ENCODE results near the gene WDFY4. TPM values are rescaled to one million over a fixed set of nuclear protein-coding genes. Genes with fewer than 3 reads are reported as not detected.

The WDFY4 gene
- total and polyA plus RNA-seq, 5 donors = 0.57 to 4.4 (median 2.4) TPM

GRCh38 chr10:48750991-48751390 is 66.3 kb downstream of the WDFY4 start:
- no peak overlapping the region for H3K27ac ChIP-seq (ENCODE audit: low read length)
- DNase-seq (no peak), ATAC-seq (no peak)
- H3K4me1 ChIP-seq (ENCODE audit: control insufficient read depth, insufficient read depth, low read length) = no peaks in the 10 kb centered on the region
- intact Hi-C loops (cut with DNase I) = no loop called here
- no peak overlapping the region for H3K4me3 ChIP-seq (ENCODE audit: low read length)
- H3K9me3 ChIP-seq (ENCODE audit: control insufficient read depth, low read length) = no peaks in the 10 kb centered on the region
- H3K27me3 ChIP-seq (ENCODE audit: control insufficient read depth, insufficient read depth) = no peaks in the 10 kb centered on the region
- 94% methylated on average over 5 of the region's 5 CpGs for WGBS

GRCh38 chr10:48751730-48752129 is 67.1 kb downstream of the WDFY4 start:
- intact Hi-C loops (cut with DNase I) = no loop called here
- DNase-seq (no peak), ATAC-seq (no peak)

GRCh38 chr10:48758411-48758810 is 73.7 kb downstream of the WDFY4 start:
- no peaks in the 10 kb centered on the region for H3K9me3 ChIP-seq (ENCODE audit: control insufficient read depth, low read length)
- no peak overlapping the region for H3K27ac ChIP-seq (ENCODE audit: low read length)
- H3K27me3 ChIP-seq (ENCODE audit: control insufficient read depth, insufficient read depth) = no peaks in the 10 kb centered on the region
- H3K4me1 ChIP-seq (ENCODE audit: control insufficient read depth, insufficient read depth, low read length) = peaks cover 3% of the 10 kb centered on the region
- ATAC-seq (no peak), DNase-seq (no peak)
- WGBS = 58% methylated on average over 3 of the region's 3 CpGs
- intact Hi-C loops (cut with DNase I) = no loop called here
- no peak overlapping the region for H3K4me3 ChIP-seq (ENCODE audit: low read length)

More at GRCh38 chr10:48751730-48752129, 67.1 kb downstream of the WDFY4 start:
- WGBS = 89% methylated on average over 5 of the region's 5 CpGs
- Histone ChIP-seq H3K27ac (ENCODE audit: low read length) (no peak overlapping the region), H3K4me3 (ENCODE audit: low read length) (no peak overlapping the region), H3K27me3 (ENCODE audit: control insufficient read depth, insufficient read depth) (no peaks in the 10 kb centered on the region), H3K9me3 (ENCODE audit: control insufficient read depth, low read length) (no peaks in the 10 kb centered on the region), H3K4me1 (ENCODE audit: control insufficient read depth, insufficient read depth, low read length) (no peaks in the 10 kb centered on the region)

GRCh38 chr10:48759113-48759901 is 74.6 kb downstream of the WDFY4 start:
- 88% methylated on average over 4 of the region's 4 CpGs for WGBS
- Histone ChIP-seq H3K27me3 (ENCODE audit: control insufficient read depth, insufficient read depth) (no peaks in the 10 kb centered on the region), H3K9me3 (ENCODE audit: control insufficient read depth, low read length) (no peaks in the 10 kb centered on the region), H3K4me3 (ENCODE audit: low read length) (no peak overlapping the region), H3K27ac (ENCODE audit: low read length) (no peak overlapping the region), H3K4me1 (ENCODE audit: control insufficient read depth, insufficient read depth, low read length) (peaks cover 3% of the 10 kb centered on the region)
- no peak for ATAC-seq
- intact Hi-C loops (cut with DNase I) = no loop called here
- DNase-seq = no peak

- Histone ChIP-seq H3K27me3 (ENCODE audit: control insufficient read depth, insufficient read depth) (no peaks in the 10 kb centered on the region), H3K4me3 (ENCODE audit: low read length) (no peak overlapping the region), H3K27ac (ENCODE audit: low read length) (no peak overlapping the region), H3K4me1 (ENCODE audit: control insufficient read depth, insufficient read depth, low read length) (peaks cover 3% of the 10 kb centered on the region), H3K9me3 (ENCODE audit: control insufficient read depth, low read length) (no peaks in the 10 kb centered on the region)
- DNase-seq (no peak), ATAC-seq (no peak)
- intact Hi-C loops (cut with DNase I) = no loop called here
- WGBS = 70% methylated on average over 5 of the region's 5 CpGs
Measured at GRCh38 chr10:48760983-48761382, 76.3 kb downstream of the WDFY4 start.

GRCh38 chr10:48762064-48763042 is 77.7 kb downstream of the WDFY4 start:
- Histone ChIP-seq H3K4me1 (ENCODE audit: control insufficient read depth, insufficient read depth, low read length) (peaks cover 3% of the 10 kb centered on the region), H3K27ac (ENCODE audit: low read length) (no peak overlapping the region), H3K9me3 (ENCODE audit: control insufficient read depth, low read length) (no peaks in the 10 kb centered on the region), H3K4me3 (ENCODE audit: low read length) (no peak overlapping the region), H3K27me3 (ENCODE audit: control insufficient read depth, insufficient read depth) (no peaks in the 10 kb centered on the region)
- DNase-seq (no peak), ATAC-seq (peak; percentile 41 to 74)
- intact Hi-C loops (cut with DNase I) = no loop called here
- WGBS = 76% methylated on average over 6 of the region's 6 CpGs

GRCh38 chr10:48763403-48763965 is 78.8 kb downstream of the WDFY4 start:
- no peaks in the 10 kb centered on the region for H3K9me3 ChIP-seq (ENCODE audit: control insufficient read depth, low read length)
- no peak for ATAC-seq
- no peak overlapping the region for H3K4me3 ChIP-seq (ENCODE audit: low read length)
- no peak overlapping the region for H3K27ac ChIP-seq (ENCODE audit: low read length)
- H3K27me3 ChIP-seq (ENCODE audit: control insufficient read depth, insufficient read depth) = no peaks in the 10 kb centered on the region
- WGBS = 89% methylated on average over 5 of the region's 5 CpGs
- peaks cover 3% of the 10 kb centered on the region for H3K4me1 ChIP-seq (ENCODE audit: control insufficient read depth, insufficient read depth, low read length)
- no peak for DNase-seq
- intact Hi-C loops (cut with DNase I) = no loop called here

- no peak for DNase-seq
- ATAC-seq = no peak
- no peak overlapping the region for H3K4me3 ChIP-seq (ENCODE audit: low read length)
- intact Hi-C loops (cut with DNase I) = no loop called here
- peaks cover 3% of the 10 kb centered on the region for H3K4me1 ChIP-seq (ENCODE audit: control insufficient read depth, insufficient read depth, low read length)
- no peaks in the 10 kb centered on the region for H3K27me3 ChIP-seq (ENCODE audit: control insufficient read depth, insufficient read depth)
- WGBS = 81% methylated on average over 4 of the region's 4 CpGs
- no peak overlapping the region for H3K27ac ChIP-seq (ENCODE audit: low read length)
- no peaks in the 10 kb centered on the region for H3K9me3 ChIP-seq (ENCODE audit: control insufficient read depth, low read length)
Measured at GRCh38 chr10:48764486-48764885, 79.8 kb downstream of the WDFY4 start.

GRCh38 chr10:48765039-48765438 is 80.4 kb downstream of the WDFY4 start:
- ATAC-seq = no peak
- intact Hi-C loops (cut with DNase I) = no loop called here
- Histone ChIP-seq H3K27me3 (ENCODE audit: control insufficient read depth, insufficient read depth) (no peaks in the 10 kb centered on the region), H3K9me3 (ENCODE audit: control insufficient read depth, low read length) (no peaks in the 10 kb centered on the region), H3K4me3 (ENCODE audit: low read length) (no peak overlapping the region), H3K4me1 (ENCODE audit: control insufficient read depth, insufficient read depth, low read length) (peaks cover 3% of the 10 kb centered on the region), H3K27ac (ENCODE audit: low read length) (no peak overlapping the region)
- WGBS = 80% methylated on average over 1 of the region's 1 CpG
- DNase-seq = no peak

GRCh38 chr10:48765527-48765926 is 80.9 kb downstream of the WDFY4 start:
- H3K27ac ChIP-seq (ENCODE audit: low read length) = no peak overlapping the region
- no peak for DNase-seq
- no peak overlapping the region for H3K4me3 ChIP-seq (ENCODE audit: low read length)
- ATAC-seq = no peak
- peaks cover 3% of the 10 kb centered on the region for H3K4me1 ChIP-seq (ENCODE audit: control insufficient read depth, insufficient read depth, low read length)
- H3K27me3 ChIP-seq (ENCODE audit: control insufficient read depth, insufficient read depth) = no peaks in the 10 kb centered on the region
- intact Hi-C loops (cut with DNase I) = no loop called here
- no peaks in the 10 kb centered on the region for H3K9me3 ChIP-seq (ENCODE audit: control insufficient read depth, low read length)
- 76% methylated on average over 4 of the region's 4 CpGs for WGBS
